Measurements from ENCODE around the gene TBC1D19.

TBC1D19 gene

GRCh38 chr4:26700110-26700509, 116.2 kb downstream of the TBC1D19 start:
- DNase-seq (ENCODE audit: low read depth in 2 of 2), result no peak
- TF ChIP-seq, protein P1, sequence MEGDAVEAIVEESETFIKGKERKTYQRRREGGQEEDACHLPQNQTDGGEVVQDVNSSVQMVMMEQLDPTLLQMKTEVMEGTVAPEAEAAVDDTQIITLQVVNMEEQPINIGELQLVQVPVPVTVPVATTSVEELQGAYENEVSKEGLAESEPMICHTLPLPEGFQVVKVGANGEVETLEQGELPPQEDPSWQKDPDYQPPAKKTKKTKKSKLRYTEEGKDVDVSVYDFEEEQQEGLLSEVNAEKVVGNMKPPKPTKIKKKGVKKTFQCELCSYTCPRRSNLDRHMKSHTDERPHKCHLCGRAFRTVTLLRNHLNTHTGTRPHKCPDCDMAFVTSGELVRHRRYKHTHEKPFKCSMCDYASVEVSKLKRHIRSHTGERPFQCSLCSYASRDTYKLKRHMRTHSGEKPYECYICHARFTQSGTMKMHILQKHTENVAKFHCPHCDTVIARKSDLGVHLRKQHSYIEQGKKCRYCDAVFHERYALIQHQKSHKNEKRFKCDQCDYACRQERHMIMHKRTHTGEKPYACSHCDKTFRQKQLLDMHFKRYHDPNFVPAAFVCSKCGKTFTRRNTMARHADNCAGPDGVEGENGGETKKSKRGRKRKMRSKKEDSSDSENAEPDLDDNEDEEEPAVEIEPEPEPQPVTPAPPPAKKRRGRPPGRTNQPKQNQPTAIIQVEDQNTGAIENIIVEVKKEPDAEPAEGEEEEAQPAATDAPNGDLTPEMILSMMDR (IDR thresholded peaks at IDR 0.05; ENCODE audit: low read depth, low read length), result no peak
- H3K4me3 ChIP-seq (replicated peaks in 1 of 2; ENCODE audit: low read depth in 2 of 2, low read length in 2 of 2), result no peak overlapping the region

- DNase-seq (ENCODE audit: low read depth in 2 of 2), result no peak
- no peak overlapping the region for H3K4me3 ChIP-seq (replicated peaks in 1 of 2; ENCODE audit: low read depth in 2 of 2, low read length in 2 of 2)
- TF ChIP-seq, protein P1 (IDR thresholded peaks at IDR 0.05; ENCODE audit: low read depth, low read length), result no peak
Measured at GRCh38 chr4:26701095-26701494, 117.2 kb downstream of the TBC1D19 start.

- DNase-seq (ENCODE audit: low read depth in 2 of 2), result peak in 1 of 2 donors; percentile 29
- no peak overlapping the region for H3K4me3 ChIP-seq (replicated peaks in 1 of 2; ENCODE audit: low read depth in 2 of 2, low read length in 2 of 2)
- TF ChIP-seq, protein P1 (IDR thresholded peaks at IDR 0.05; ENCODE audit: low read depth, low read length), result no peak
Measured at GRCh38 chr4:26701786-26702227, 117.9 kb downstream of the TBC1D19 start.

- TF ChIP-seq, protein P1 (IDR thresholded peaks at IDR 0.05; ENCODE audit: low read depth, low read length), result no peak
- no peak for DNase-seq (ENCODE audit: low read depth in 2 of 2)
- H3K4me3 ChIP-seq (replicated peaks in 1 of 2; ENCODE audit: low read depth in 2 of 2, low read length in 2 of 2), result no peak overlapping the region
Measured at GRCh38 chr4:26707342-26707741, 123.5 kb downstream of the TBC1D19 start.

DNA sequence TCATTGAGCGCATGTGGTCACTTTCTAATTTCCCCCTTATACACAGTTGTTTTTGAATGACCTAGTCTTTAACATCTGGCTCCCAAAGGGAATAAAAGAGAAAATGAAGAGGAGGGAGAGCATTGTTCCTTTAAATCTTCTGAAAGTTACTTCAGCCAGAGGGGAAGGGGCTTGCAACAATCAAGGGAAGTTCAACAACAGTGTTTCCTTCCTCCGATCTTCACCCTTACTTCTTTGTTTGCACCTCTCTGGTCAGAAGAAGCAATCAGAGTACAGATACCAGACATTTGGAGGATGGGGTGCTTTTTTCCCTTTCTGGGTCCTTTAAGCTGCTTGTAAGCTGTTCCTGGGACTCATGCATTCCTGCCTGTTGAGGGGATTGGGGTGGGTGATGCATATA, 125.4 kb downstream of the TBC1D19 start:
- TF ChIP-seq, protein P1 (IDR thresholded peaks at IDR 0.05; ENCODE audit: low read depth, low read length), result no peak
- DNase-seq (ENCODE audit: low read depth in 2 of 2), result no peak
- H3K4me3 ChIP-seq (replicated peaks in 1 of 2; ENCODE audit: low read depth in 2 of 2, low read length in 2 of 2), result no peak overlapping the region

DNA sequence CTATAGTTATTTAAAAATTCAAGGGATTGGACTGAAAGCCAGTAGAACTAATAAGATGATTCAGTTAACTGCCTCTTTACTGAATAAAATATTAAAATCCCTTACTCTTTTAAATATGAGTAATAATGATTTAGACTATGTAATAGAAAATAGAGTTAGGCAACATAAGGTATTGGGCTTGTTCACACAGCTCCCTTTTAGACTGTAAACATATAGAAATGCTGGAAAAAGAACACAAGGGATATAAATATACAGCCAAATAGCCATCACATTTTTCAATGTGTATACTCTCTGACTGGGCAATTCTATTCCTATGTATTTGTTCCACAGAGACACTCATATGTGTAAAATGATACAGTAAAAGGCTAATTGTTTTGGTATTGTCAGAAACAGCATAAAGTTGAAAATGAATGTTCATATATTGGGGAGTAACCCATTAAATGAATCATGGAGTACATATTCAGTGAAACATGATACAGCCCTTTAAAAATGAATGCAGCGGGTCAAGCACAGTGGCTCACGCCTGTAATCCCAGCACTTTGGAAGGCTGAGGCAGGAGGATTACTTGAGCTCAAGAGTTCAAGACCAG, 129.8 kb downstream of the TBC1D19 start:
- TF ChIP-seq, protein P1 (IDR thresholded peaks at IDR 0.05; ENCODE audit: low read depth, low read length), result no peak
- no peak for DNase-seq (ENCODE audit: low read depth in 2 of 2)
- no peak overlapping the region for H3K4me3 ChIP-seq (replicated peaks in 1 of 2; ENCODE audit: low read depth in 2 of 2, low read length in 2 of 2)
